Prostate gland (tissue), 2 donors: Measurements from ENCODE around the gene PRKAB1.

ENCODE experiments used
- POLR2A ChIP-seq: fragments of 450-650 bp; IDR thresholded peaks from one replicate; pipeline ENCODE4 v1.6.1; 2016; ENCODE audit warnings: antibody characterized with exemption, mild to moderate bottlenecking
- TF ChIP-seq, protein P1 (sequence below), 4 experiments: fragments of 200-600 bp in 2 of 4; fragments of 450-650 bp in 2 of 4; sonication (generic) in 2 of 4; IDR thresholded peaks; 1 replicate in 3 of 4; 2 replicates in 1 of 4; pipeline ENCODE4 v1.5.1; 2016 to 2019; ENCODE audit warnings: antibody characterized with exemption in 4 of 4, mild to moderate bottlenecking in 2 of 4, moderate library complexity in 2 of 4

DNA sequence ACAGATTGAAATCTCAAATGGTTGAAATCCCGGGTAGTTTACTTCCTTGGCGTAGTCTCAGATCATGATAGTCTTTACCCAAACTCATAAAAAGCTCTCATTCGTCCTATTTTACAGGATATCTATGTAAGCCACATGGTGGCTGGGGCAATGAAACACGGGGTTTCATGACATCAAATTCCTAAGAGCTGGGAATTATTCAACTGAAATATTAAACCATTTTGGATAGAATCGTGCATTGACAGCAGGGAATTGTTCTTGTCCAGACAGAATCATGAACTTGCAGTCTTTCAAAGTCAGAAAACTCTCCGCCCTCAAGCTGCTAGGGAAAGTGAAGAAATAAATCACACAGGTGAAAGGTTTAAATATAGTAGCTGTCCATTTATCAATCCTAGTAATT, 33.2 kb upstream of the PRKAB1 start:
- no peak for TF ChIP-seq POLR2A
- TF ChIP-seq, protein P1, sequence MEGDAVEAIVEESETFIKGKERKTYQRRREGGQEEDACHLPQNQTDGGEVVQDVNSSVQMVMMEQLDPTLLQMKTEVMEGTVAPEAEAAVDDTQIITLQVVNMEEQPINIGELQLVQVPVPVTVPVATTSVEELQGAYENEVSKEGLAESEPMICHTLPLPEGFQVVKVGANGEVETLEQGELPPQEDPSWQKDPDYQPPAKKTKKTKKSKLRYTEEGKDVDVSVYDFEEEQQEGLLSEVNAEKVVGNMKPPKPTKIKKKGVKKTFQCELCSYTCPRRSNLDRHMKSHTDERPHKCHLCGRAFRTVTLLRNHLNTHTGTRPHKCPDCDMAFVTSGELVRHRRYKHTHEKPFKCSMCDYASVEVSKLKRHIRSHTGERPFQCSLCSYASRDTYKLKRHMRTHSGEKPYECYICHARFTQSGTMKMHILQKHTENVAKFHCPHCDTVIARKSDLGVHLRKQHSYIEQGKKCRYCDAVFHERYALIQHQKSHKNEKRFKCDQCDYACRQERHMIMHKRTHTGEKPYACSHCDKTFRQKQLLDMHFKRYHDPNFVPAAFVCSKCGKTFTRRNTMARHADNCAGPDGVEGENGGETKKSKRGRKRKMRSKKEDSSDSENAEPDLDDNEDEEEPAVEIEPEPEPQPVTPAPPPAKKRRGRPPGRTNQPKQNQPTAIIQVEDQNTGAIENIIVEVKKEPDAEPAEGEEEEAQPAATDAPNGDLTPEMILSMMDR (IDR thresholded peaks at IDR 0.05), result no peak
